Esophagus muscularis mucosa (tissue), 3 donors: ENCODE results near the gene PBRM1.

Experiments
- POLR2A ChIP-seq: fragments of 450-650 bp; IDR thresholded peaks from one replicate; pipeline ENCODE4 v1.6.1; 2017; ENCODE audit warnings: antibody characterized with exemption, moderate library complexity, mild to moderate bottlenecking, low read depth
- TF ChIP-seq, protein P1 (sequence below), 3 experiments: fragments of 200-600 bp in 2 of 3; fragments of 450-650 bp in 1 of 3; sonication (generic) in 2 of 3; IDR thresholded peaks; one replicate each; pipeline ENCODE4 v1.5.1; 2017 to 2019; ENCODE audit warnings: antibody characterized with exemption in 3 of 3, mild to moderate bottlenecking in 2 of 3, moderate library complexity in 1 of 3

DNA sequence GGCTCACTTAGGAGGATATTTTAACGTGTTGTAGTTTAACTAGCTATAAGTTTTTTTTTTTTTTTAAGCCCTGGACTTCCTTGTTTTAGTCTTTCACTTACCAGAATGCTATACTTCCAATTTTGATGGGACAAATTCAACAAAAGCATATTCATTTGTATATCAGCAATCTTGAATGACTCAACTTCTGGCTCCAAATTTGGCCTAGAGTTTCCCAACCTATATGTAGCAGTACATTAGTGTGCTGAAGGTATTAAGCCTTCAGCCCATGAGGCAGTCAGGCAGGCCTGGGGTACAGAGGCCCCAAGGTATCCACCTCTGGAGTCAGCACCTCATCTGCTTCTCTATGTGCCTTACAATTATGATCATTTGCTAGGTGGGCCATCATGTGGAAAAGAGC is 5.9 kb downstream of the PBRM1 start:
- TF ChIP-seq POLR2A: no peak
- TF ChIP-seq, protein P1, sequence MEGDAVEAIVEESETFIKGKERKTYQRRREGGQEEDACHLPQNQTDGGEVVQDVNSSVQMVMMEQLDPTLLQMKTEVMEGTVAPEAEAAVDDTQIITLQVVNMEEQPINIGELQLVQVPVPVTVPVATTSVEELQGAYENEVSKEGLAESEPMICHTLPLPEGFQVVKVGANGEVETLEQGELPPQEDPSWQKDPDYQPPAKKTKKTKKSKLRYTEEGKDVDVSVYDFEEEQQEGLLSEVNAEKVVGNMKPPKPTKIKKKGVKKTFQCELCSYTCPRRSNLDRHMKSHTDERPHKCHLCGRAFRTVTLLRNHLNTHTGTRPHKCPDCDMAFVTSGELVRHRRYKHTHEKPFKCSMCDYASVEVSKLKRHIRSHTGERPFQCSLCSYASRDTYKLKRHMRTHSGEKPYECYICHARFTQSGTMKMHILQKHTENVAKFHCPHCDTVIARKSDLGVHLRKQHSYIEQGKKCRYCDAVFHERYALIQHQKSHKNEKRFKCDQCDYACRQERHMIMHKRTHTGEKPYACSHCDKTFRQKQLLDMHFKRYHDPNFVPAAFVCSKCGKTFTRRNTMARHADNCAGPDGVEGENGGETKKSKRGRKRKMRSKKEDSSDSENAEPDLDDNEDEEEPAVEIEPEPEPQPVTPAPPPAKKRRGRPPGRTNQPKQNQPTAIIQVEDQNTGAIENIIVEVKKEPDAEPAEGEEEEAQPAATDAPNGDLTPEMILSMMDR (IDR thresholded peaks at IDR 0.05): no peak
